IPS DF 6.9 (cell line): ENCODE results near the gene SKI.
"Not testable (repeated sequence)": the region's sequence is repeated elsewhere in the genome, so short reads cannot be mapped to it uniquely, and the experiment has no call there.

Experiments
- DNase-seq: peaks from one replicate; pipeline ENCODE4 v3.0.0-alpha.2; 2013; ENCODE audit warnings: low read depth, low spot score
- H3K27ac ChIP-seq: one replicate; pipeline ENCODE4 v1.5.1; 2013; ENCODE audit warnings: low read length, control low read depth
- H3K27me3 ChIP-seq: 2 replicates; pipeline ENCODE4 v1.6.1; 2013; ENCODE audit warnings: mild to moderate bottlenecking, low read length; ENCODE audit not compliant: control insufficient read depth, insufficient read depth
- H3K36me3 ChIP-seq: 2 replicates; pipeline ENCODE4 v1.6.1; 2013; ENCODE audit warnings: low read length; ENCODE audit not compliant: control insufficient read depth, insufficient read depth
- H3K4me1 ChIP-seq: 2 replicates; pipeline ENCODE4 v1.6.1; 2013; ENCODE audit warnings: low read length; ENCODE audit not compliant: control insufficient read depth, insufficient read depth
- H3K4me3 ChIP-seq: 2 replicates; pipeline ENCODE4 v1.5.1; 2013; ENCODE audit warnings: mild to moderate bottlenecking, low read length
- H3K9me3 ChIP-seq: 2 replicates; pipeline ENCODE4 v1.6.1; 2013; ENCODE audit warnings: low read length, inconsistent platforms; ENCODE audit not compliant: control insufficient read depth, insufficient read depth
- WGBS: extraction: QIAGEN DNeasy Blood & Tissue Kit; methylation state at CpG from one replicate; pipeline ENCODE4 v1.1.7; 2013; ENCODE audit warnings: mixed read lengths, missing lambda C conversion rate; ENCODE audit not compliant: insufficient read length, insufficient coverage; 5-methylcytosine and 5-hydroxymethylcytosine counted together

The SKI gene

GRCh38 chr1:2328676-2329455, 100.7 kb downstream of the SKI start:
- H3K36me3 ChIP-seq: no peaks in the 10 kb centered on the region; the same call in 1 of the 2 replicates
- H3K27ac ChIP-seq: no peak overlapping the region
- H3K4me1 ChIP-seq: no peaks in the 10 kb centered on the region
- no CpG with 5 or more reads among the region's 24 CpGs for WGBS
- H3K4me3 ChIP-seq: no peak overlapping the region
- no peak for DNase-seq
- H3K27me3 ChIP-seq: no peaks in the 10 kb centered on the region
- no peaks in the 10 kb centered on the region for H3K9me3 ChIP-seq

GRCh38 chr1:2330035-2330434, 101.9 kb downstream of the SKI start:
- no peaks in the 10 kb centered on the region for H3K4me1 ChIP-seq

GRCh38 chr1:2330519-2331199, 102.5 kb downstream of the SKI start:
- Histone ChIP-seq H3K27me3 (no peaks in the 10 kb centered on the region), H3K36me3 (no peaks in the 10 kb centered on the region), H3K27ac (no peak overlapping the region), H3K9me3 (no peaks in the 10 kb centered on the region), H3K4me1 (no peaks in the 10 kb centered on the region), H3K4me3 (no peak overlapping the region)
- no peak for DNase-seq
- no CpG with 5 or more reads among the region's 31 CpGs for WGBS

More at GRCh38 chr1:2330035-2330434, 101.9 kb downstream of the SKI start:
- Histone ChIP-seq H3K27ac (no peak overlapping the region), H3K9me3 (no peaks in the 10 kb centered on the region), H3K36me3 (no peaks in the 10 kb centered on the region), H3K4me3 (no peak overlapping the region), H3K27me3 (no peaks in the 10 kb centered on the region)
- no CpG with 5 or more reads among the region's 12 CpGs for WGBS
- no peak for DNase-seq

- H3K4me1 ChIP-seq: no peaks in the 10 kb centered on the region
- no peak for DNase-seq
- H3K9me3 ChIP-seq: no peaks in the 10 kb centered on the region
- no peaks in the 10 kb centered on the region for H3K36me3 ChIP-seq
- H3K27me3 ChIP-seq: no peaks in the 10 kb centered on the region
- H3K4me3 ChIP-seq: no peak overlapping the region
- no CpG with 5 or more reads among the region's 11 CpGs for WGBS
- H3K27ac ChIP-seq: no peak overlapping the region
These were observed 103.1 kb downstream of the SKI start for GRCh38 chr1:2331200-2331544.

- H3K27me3 ChIP-seq, H3K4me1 ChIP-seq, H3K36me3 ChIP-seq, H3K4me3 ChIP-seq, DNase-seq, H3K9me3 ChIP-seq, H3K27ac ChIP-seq: not testable (repeated sequence)
- no CpG with 5 or more reads among the region's 33 CpGs for WGBS
These were observed 103.5 kb downstream of the SKI start for GRCh38 chr1:2331580-2331979.

DNA sequence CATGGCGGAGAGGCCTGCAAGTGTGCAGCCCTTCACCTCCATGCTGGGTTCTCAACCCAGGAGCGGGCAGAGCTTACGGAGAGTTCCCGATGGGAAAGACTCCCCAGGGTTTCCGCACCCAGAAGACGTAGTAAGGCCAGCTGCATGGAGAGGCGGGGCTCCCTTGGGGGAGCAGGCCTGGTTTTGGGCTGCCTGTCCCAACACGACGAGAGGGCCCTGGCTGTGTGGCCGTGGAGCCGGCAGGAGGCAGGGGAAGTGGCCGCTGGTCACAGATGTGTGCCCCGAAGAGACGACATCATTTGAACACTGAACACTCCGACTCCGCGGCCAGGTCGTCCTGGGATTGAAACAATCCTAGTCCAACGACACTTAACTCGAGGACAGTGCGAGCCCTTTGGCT, 106.2 kb downstream of the SKI start:
- Histone ChIP-seq H3K4me3 (no peak overlapping the region), H3K27ac (no peak overlapping the region), H3K27me3 (no peaks in the 10 kb centered on the region), H3K9me3 (no peaks in the 10 kb centered on the region), H3K36me3 (no peaks in the 10 kb centered on the region), H3K4me1 (no peaks in the 10 kb centered on the region)
- WGBS: no CpG with 5 or more reads among the region's 21 CpGs
- no peak for DNase-seq

DNA sequence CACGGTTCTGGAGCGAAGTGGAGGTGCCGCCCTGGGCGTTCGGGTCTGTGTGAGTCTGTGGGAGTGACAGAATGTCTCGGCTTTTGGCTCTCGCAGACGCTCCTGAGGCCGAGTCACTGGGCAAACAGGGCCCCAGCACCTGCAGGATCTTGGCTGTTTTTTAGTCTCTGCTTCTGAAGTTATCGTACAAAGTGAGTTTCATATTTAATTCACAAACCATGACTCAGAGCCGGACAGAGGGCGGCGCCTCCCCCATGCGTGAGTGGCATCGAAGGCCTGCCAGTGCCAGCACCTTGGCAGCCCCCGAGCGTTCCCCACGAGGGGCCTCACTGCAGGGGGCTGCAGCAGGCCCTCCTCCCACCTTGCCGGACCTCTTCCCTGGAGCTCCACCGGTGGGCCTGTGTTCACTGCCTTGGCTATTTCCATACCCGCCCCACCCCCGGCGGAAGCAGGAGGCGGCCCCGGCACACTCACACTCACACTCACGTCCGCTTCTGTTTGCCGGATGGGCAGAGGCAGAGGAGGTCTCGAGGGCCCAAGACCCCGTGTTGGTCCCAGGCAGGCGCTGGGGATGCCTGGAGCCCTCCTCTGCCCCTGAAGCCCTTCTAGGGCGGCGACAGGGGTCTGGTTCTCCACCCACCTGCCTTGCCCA, 106.9 kb downstream of the SKI start:
- no CpG with 5 or more reads among the region's 33 CpGs for WGBS
- H3K36me3 ChIP-seq: no peaks in the 10 kb centered on the region
- no peaks in the 10 kb centered on the region for H3K9me3 ChIP-seq
- H3K27me3 ChIP-seq: no peaks in the 10 kb centered on the region
- no peaks in the 10 kb centered on the region for H3K4me1 ChIP-seq
- no peak overlapping the region for H3K27ac ChIP-seq
- no peak overlapping the region for H3K4me3 ChIP-seq
- DNase-seq: no peak

DNA sequence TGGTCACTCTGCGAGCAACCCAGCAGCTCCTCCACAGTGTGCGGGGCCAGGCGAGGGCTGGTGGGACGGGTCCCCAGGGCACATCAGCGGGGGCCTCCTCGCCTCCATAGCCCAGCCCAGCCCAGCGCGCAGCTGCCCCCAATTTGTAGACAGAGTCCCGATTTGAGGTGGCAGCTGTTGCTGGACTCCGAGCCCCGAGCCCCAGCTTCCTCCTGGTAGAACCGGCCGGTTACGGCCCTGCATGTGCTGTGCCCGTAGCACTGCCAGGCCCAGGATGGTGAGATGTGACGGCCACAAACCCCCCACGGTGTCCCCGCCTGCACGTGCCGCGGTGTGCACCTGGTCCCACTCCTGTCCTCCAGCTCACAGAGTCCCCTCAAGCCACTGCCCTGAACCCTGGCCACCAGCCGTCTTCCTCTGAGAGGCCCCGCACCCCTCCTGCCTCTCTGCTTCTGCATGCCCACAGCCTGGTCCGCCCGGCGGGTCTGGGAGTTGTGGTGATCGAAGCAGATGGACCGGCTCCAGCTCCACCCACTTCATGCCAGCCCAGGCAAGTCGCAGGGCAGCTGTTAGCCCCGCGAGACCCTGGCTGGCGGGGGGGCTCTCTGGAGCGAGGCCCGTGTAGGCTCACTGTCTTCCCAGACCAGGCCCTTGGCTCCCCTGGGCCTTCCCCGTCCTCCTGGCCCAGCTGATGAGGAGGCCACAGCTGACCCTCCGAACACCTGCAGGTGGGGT, 107.8 kb downstream of the SKI start:
- no peak overlapping the region for H3K27ac ChIP-seq
- no CpG with 5 or more reads among the region's 36 CpGs for WGBS
- no peak for DNase-seq
- no peaks in the 10 kb centered on the region for H3K9me3 ChIP-seq
- no peaks in the 10 kb centered on the region; the same call in 1 of the 2 replicates for H3K4me1 ChIP-seq
- no peaks in the 10 kb centered on the region for H3K27me3 ChIP-seq
- no peaks in the 10 kb centered on the region; the same call in 1 of the 2 replicates for H3K36me3 ChIP-seq
- no peak overlapping the region for H3K4me3 ChIP-seq

- H3K4me1 ChIP-seq: no peaks in the 10 kb centered on the region; the same call in 1 of the 2 replicates
- DNase-seq: no peak
- H3K4me3 ChIP-seq: no peak overlapping the region
- H3K36me3 ChIP-seq: no peaks in the 10 kb centered on the region; the same call in 1 of the 2 replicates
- H3K27me3 ChIP-seq: no peaks in the 10 kb centered on the region
- H3K9me3 ChIP-seq: no peaks in the 10 kb centered on the region
- no peak overlapping the region for H3K27ac ChIP-seq
- no CpG with 5 or more reads among the region's 11 CpGs for WGBS
These were observed 108.4 kb downstream of the SKI start for GRCh38 chr1:2336499-2336898.

DNA sequence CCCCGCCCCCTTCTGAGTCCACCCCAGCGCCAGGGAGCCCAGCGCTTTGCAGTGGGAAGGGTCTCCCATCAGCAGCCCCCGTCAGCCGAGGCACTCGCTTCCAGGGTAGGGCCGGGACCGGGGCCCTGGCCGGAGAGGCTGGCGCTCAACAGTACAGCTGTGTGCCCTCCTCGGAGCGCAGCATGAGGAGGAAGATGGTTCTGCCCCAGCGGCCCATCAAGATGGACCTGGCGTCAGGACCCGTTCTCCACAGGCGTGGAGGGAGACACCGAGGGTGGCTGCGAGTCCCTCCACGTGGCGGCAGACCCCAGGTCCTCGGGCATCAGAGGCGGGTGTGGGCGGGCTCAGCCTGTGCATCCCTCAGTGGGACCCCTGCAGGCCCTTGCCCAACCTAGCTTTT, 109.0 kb downstream of the SKI start:
- no peaks in the 10 kb centered on the region; the same call in 1 of the 2 replicates for H3K36me3 ChIP-seq
- H3K27me3 ChIP-seq: no peaks in the 10 kb centered on the region
- no peaks in the 10 kb centered on the region; the same call in 1 of the 2 replicates for H3K4me1 ChIP-seq
- no peak for DNase-seq
- no peaks in the 10 kb centered on the region for H3K9me3 ChIP-seq
- no peak overlapping the region for H3K4me3 ChIP-seq
- no CpG with 5 or more reads among the region's 23 CpGs for WGBS
- no peak overlapping the region for H3K27ac ChIP-seq
